HT1080 (cell line): ENCODE measurements around the gene NACC1. TPM values are rescaled to one million over a fixed set of nuclear protein-coding genes. Genes with fewer than 3 reads are reported as not detected.
A peak's percentile ranks its signal among the peaks of the same experiment; 100 is the strongest.

ENCODE experiments used
- DNase-seq: peaks from one replicate; pipeline ENCODE4 v3.0.0-alpha.2; 2015; ENCODE audit warnings: low read depth
- total RNA-seq: library from RNA; depleted of rRNA; stranded (reverse); fragments of >200 nt; shearing (Covaris generic); gene quantifications from 2 replicates; pipeline ENCODE4 v1.2.3, GENCODE V29; 2014

The NACC1 gene
- total RNA-seq, 1 experiment from 2014 or later, result 181 TPM

DNA sequence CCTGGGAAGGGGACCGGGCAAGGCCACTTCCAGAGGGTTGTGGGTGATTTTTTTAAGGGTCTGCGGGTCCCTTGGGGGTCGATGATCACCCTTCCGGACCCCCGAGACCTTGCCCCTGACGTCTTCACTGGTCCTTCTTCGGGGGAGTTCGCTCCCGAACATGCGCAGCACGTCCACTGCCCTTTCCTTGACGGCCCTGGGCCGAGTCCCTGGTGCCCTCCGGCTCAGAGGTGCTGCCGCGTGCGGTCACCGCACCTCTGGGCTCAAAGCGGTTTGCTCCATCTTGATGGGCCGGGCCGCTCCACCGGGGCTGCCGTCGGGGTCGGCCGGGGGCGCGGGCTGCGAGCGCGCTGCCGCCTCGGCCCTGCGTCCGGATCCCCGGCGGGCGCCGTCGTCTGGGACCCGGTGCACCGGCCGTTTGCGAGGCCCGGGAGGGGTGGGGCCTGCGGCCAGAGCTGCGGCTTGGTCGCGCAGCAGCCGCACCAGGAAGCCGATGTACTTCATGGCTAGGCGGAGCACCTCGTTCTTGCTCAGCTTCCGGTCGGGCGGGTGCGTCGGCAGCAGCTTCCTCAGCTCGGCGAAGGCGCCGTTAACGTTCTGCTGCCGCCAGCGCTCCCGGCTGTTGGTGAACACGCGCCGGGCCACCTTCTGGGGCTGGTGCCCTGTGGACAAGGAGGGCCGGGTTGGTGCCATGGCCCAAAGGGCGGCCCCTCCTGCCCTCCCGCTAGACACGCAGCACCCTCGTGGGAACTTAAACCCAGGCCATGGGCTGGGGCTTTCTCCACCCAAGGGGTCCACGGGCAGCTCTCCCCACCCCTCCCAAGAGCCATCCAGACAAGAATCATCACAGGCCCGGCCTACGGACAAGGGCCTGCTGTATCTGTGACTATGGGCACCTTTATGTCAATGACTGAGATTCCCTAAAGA, 18.7 kb upstream of the NACC1 start:
- no peak for DNase-seq

DNA sequence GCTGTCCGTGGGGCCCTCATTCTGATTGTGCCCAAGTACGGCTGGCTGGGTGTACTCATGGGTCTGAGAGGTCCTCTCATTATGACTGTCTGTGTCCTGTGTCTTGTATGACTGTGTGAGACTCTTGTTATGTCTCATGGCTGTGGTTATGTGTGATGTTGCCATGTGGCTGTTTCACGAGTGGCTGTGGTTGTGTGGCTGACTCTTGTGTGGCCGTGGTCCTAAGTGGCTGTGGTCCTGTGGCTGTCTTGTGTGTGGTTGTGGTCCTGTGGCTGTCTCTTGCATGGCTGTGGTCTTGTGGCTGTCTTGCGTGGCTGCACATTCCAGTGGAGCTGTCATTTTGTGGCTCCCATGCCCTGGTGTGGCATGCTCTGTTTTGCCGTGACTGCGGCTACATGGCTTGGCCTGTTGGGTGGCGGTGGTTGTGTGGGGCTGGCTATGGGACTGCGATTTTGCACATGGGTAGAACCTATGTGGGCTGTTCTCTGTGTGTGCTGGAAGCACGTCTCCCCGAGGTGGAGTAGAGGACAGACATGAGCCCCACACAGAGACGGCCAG, 18.0 kb upstream of the NACC1 start:
- no peak for DNase-seq

DNA sequence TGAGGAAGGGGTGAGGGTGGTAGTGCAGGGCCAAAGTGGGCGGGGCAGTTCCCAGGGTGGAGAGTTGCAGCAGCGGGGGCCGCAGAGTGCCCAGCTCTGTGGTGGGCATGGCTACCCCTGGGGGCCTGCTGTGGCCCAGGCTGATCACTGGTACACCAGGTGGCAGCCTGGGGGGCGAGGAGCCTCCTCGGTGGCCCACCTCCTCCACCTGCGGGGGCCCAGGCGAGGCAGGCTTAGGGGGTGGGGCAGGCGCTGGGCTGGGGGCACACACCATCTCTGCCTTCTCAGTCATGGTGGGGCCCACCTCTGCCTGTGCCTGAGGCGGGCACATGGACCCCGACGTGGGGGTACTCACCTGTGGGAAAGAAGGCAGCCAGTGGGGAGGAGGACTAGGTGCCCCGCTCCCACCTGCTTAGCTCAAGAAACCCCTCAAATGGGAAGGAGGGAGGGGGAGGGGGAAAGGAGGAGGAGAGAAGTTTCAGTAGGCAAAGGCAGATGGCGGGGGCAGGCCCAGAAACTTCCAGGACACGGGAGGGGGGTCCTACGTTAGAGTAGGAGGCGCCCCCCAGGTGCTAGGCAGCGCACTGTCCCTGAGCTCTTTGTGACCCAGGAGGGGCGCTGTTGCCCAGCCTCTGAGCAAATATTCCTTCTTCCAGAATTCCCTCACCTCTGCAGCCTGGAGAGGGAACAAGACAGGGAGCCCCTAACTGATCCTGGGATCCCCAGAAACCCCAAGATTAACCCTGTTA, 17.0 kb upstream of the NACC1 start:
- no peak for DNase-seq

DNA sequence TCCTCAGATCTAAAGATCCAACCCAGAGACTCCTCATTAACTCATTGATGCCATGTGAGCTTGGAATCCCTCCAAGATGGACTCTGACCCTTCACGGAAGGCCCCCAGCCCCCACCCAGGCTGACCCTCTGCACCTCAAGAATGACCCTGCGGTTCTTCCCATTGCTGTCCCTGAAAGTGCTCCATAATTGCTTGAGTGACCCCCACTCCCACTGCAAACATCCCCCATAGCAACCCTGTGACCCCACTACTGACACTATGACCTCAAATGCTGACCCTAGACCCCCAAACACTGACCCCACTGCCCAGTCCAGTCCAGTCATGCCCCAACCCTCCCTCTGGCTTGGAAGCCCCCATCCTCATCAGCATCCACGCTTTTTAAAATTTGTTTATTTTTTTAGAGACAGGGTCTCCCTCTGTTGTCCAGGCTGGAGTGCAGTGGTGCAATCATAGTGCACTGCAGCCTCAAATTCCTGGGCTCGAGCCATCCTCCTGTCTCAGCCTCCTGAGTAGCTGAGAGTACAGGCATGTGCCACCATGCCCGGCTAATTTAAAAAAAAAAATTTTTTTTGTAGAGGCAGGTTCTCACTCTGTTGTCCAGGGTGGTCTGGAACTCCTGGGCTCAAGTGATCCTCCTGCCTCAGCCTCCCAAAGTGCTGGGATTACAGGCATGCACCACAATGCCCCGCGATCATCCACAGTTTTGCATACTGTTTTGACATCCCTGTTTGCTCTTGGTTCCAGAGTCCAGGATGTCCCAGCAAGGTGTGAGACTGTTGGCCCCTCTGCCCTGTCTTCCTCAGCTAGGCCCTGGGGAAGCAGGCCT, 16.3 kb upstream of the NACC1 start:
- no peak for DNase-seq

DNA sequence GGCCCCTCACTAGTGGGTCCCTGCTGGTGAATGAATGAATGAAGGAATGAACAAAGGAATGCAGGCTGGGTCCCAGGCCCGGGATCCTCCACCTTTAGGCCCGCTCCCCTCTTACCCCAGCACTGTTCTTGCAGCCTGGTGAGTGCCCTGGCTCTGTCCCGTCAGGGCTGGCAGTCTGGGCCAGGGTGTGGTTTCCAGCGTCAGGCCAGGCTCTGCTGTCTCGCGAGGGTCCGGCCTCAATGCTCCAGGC, 15.7 kb upstream of the NACC1 start:
- no peak for DNase-seq

DNA sequence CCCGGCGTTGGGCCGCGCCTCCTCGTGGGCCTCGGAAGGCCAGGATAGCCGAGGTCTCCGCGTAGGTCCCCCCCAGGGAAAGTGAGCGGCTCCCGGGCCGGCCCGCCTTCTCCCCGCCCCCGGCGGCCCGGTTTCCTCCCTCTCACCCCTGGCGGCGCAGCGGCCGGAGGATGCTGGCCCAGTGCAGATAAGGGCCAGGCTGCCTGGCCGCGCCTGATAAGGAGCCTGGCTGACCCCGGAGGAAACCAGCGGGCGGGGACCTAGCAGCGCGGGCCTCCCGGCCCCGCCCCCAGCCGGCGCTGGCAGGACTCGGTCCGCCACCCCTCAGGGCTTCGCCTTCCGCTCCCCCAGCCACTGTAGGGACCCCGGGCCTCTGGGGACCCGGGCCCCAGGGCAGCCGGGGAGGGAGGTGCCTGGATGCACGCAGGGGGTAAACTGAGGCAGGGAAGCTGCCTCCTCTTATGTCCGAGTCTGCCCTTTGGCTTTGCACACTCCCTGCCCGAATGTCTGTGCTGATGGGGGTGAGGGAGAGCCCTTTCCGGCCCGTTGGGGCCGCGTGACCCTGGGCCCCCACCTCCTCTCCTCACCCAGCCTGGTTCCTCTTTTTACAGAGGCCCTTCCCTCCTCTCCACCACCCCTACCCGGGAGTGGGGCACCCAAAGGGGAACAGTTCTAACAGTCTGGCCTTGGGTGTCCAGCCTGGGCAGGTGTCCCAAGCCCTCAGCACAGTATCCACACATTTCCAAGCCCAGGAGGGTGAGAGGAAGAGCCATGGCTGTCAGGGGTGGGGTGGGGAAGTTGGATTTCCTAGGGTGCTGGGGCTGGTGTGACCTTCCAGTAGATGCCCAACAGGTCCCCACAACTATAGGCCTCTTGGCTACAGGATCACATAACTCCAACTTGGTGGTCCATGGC, 15.1 kb upstream of the NACC1 start, which contains the start of gene LYL1:
LYL1 (minus strand) TSS at position 193 of the 915 bp plus-strand sequence. CDS start 1,687 bp downstream, outside the sequence.
- no peak for DNase-seq

DNA sequence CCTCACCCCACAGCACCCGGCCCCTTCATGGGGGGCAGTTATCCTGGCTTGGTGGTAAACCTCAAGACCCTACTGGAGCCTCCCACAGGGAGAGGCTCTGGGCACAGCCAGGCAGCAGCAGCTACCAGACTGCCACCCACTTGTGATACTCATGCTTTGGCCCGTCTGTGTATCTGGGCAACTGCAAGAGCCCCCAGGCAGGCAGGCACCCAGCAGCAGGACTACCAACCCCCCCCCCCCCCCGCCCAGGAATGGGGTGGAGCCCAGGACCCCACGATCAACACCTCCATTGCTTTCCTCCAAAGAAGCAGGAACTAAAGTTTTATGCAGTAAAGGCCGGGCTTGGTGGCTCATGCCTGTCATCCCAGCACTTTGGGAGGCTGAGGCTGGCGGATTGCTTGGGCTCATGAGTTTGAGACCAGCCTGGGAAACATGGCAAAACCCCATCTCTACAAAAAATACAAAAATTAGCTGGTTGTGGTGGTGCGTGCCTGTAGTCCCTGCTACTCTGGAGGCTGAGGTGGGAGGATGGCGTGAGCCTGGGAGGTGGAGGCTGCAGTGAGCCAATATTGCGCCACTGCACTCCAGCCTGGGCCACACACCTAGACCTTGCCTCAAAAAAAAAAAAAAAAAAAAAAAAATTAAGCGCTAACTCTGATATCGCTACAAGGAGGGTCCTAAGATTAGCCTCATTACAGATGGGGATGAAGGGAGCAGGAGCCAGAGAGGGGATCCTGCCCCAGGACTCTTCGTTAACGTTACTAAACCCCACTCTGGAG, 14.3 kb upstream of the NACC1 start:
- no peak for DNase-seq

DNA sequence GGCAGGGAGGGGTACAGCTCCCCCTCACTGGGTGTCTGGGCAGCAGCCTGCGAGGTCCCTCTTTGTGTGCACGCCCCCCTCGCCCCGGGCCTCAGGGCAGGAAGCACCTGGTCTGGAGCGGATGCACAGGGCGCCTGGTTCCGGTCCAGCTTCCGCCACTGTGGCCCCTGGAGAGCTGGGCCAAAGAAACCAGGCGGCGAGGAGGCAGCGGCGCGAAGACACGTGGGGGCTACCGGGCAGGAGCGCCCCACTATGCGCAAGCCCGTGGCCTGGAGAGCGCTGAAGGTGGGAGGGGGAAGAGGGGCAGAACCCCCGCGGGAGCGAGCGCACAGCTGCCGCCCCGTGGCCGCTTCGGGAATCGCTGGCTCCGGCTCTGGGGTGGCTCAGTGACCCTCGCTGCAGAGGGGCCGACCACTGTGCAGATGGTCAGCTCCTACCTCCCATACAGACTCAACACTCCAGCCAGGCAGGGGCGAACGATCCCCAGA, 13.7 kb upstream of the NACC1 start:
- DNase-seq, result no peak

DNA sequence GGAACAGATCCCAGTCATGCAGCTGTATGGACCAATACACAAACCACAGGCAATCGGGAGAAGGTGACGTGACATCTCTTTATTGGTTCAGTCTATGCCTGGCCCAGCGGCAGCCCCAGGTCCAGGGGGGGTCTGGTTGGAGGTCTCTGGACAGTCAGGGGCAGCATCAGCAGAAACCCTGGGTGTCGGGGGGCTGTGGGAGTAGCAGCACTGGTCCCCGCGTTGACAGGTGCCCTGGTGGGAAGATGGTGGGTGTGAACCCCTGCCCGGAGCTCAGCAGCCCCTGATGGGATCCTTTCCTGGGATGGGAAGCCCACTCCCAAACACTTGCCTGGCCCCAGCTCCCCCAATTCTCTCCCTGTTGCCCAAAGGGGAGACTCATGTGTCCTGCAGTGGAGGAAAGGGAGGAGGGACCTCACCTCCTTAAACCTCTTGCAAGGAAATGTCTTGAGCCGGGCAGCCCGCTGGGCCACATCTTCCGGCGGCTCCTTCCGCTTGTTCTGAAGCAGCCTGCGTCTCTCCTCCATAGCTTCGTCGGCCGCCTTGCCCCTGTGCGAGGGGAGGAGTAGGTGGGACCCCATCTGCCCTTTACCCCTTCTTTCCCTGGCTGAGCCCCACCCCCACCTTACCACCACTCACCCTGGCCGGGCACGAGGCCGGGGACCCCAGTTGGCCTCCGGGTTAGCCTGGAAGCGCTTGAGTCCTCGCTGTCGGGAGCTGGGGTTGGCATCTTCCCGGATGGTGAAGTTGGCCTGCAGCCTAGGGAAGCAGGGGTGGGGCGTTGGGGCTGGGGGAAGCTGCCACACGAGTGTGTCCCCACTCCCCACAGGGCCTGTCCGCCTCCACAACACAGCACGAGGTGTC, 13.0 kb upstream of the NACC1 start:
- DNase-seq, result no peak

DNA sequence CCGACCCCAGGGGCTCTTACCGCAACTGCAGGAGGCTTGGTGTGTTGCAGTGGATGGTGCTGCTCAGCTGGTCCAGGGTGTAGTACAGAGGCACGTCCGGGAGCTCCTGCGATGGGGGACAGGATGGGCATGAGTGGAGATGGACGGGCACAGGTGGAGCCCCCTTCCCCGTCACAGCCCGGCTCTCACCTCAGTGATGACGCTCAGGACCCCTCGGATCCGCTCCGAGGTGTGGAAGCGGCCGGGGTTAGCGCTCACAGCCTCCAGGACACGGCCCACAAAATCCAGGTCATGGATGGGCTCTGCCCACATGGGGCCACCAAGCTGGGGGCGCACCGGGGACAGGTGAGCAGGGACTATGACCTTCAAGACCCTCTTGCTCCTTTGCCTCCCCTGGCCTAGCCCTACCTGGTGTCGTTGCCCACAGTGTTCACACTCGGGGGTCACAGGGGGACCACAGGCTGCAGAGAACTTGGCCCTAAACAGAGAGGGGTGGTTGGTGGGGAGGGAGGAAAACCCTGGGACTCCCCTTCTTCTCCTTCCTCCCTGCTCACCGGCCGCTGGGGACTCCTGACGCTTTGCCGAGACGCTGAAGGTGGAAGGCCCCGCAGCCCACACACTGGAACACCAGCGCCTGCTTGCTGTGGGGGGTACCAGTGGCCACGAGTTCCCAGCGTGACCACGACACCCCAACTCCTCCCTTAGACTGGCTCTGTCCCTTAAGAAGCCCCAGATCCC, 8.5 kb upstream of the NACC1 start:
- DNase-seq, result no peak

DNA sequence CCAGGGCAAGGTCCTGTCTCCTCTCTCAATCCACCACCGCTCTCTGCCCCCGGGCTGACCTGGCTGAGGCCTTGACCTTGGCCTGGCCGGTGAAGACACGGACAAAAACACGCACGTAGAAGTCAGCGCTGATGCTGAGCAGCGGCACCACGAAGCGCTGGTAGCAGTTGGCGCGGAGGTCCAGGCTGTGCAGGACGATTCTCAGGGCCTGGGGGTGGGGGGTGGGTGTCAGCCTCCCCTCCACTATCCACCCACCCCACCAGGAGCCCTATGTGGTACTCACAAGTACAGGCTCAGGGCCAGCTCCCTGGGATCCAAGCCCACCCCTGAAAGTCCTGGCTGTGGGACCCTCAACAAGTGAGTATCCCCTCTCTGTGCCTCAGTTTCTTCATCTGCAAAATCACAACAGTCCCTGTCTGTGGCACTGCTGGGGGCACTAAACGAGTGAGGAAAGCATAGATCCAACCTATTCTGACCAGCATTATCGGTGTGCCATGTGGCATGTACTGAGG, 7.9 kb upstream of the NACC1 start:
- DNase-seq, result no peak

DNA sequence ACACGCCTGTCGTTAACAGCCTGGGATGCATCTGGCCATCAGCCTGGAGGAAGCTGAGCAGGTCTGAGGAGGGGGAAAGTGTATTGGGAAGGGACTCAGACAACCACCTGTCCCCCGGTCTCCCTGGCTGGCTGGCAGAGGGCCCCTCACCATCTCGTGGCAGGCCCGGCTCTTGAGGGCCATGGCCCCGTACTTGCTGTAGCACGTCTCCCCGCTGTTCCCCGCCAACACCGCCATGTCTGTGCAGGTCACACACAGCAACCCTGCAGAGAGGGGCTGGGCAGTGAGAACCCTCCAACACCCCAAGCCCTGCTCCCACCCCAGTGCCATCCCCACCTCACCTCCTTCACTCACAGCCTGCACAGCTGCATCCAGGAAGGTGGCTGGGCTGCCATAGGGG, 5.5 kb upstream of the NACC1 start:
- DNase-seq, result no peak

DNA sequence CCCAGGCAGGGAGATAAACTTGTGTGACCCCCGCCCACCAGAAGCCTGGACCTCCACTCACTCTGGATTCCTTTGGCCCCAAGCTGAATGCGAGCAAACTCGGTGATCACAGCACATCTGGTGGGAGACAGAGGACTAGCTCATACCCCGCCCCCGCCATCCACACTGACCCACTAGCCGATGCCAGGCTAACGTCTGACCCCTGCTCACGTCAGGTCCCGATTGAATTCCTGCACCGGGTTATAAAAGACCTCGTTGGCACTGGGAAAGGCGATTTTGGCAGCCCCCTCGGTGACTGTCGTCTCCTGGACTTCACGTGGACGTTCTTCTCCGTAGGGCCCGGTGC, 2.2 kb upstream of the NACC1 start:
- no peak for DNase-seq

DNA sequence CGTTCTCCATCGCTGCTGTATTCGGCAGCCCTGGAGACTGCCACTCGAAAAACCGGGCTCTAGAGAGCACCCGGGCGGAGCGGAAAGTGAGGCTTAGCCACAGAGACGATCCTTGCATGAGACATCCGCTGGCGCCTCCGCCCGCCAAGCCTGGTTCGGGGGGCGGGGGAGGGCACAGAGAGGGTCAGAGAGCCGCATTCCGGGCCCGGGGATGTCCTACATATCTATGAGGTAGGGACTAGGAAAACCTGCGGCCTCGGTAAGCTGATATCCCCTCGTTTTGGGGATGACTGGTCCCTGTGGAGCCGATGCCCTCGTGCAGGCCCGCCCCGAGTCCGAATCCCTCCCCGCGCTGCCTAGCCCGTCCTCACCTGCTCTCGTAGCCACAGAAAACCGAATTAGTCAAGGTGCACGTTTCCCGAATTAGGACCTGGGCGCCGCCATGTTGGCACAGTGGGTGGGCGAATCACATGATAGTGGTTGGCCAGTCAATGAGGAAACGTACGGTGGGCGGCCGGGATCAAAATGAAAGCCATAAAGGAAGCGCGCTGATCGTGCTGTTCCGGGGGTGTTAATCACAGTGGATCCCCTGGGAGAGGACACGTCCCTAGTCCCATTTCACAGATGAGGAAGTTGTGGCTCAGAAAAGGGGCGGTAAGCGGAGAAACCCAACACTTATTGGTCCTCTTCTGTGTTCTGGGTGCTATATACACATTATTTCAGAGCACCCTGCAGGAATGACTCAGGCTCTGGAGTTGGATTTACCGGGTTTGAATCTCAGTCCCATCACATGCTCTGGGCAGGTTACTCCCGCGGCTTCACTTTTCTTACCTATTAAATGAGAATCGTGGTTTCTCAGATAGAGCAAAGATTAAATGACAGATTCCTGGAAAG, 1.5 kb upstream of the NACC1 start, which contains the start of gene TRMT1:
TRMT1 (minus strand) TSS at position 459 of the 894 bp plus-strand sequence; CDS start at position 118, 341 bp downstream.
- peak; percentile 94 for DNase-seq

DNA sequence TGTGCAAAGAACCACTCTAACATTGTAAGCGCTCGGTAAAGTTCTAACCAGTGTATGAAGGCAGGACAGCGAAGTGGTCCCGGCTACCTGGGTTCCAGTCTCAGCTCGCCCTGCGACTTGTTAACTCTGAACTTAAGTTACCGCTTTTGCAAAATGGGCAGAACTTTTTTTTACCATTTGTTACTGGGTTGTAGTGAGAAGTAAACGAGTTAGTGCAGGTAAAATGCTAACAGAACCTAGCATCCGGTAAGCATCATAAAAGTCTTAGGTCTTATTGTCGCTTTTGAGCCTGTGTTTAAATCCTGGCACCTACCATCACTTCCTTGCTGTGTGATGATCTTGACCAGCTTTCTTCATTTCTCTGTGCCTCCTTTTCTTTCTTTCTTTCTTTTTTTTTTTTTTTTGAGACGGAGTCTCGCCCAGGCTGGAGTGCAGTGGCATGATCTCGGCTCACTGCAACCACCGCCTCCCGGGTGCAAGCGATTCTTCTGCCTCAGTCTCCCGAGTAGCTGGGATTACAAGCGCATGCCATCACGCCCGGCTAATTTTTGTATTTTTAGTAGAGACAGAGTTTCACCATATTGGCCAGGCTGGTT, 790 bp upstream of the NACC1 start:
- DNase-seq, result no peak
